H1 (cell line): ENCODE data around the gene PKNOX1. TPM values are rescaled to one million over a fixed set of nuclear protein-coding genes. Genes with fewer than 3 reads are reported as not detected.
A peak's percentile ranks its signal among the peaks of the same experiment; 100 is the strongest.

ENCODE experiments used
- CTCF ChIA-PET: fragments of 300-600 bp; sonication (Branson Sonifier 250); formaldehyde crosslinking; loops from one replicate; lab custom pipeline; 2021; ENCODE audit not compliant: partially characterized antibody; lab: Charles Lee
- POLR2A ChIA-PET: fragments of 300-600 bp; sonication (Branson Sonifier 250); formaldehyde crosslinking; loops from one replicate; lab custom pipeline; 2021; ENCODE audit warnings: inconsistent platforms; ENCODE audit not compliant: partially characterized antibody; lab: Charles Lee
- DNase-seq, 2 experiments: peaks; one replicate each; pipeline versions ENCODE4 v3.0.0 to v3.0.0-alpha.2; 2010 to 2022; ENCODE audit warnings: low spot score in 2 of 2, low read depth in 1 of 2, mixed read lengths in 1 of 2
- FAIRE-seq: peaks from 2 replicates; lab custom pipeline; 2011; peaks lifted over from hg19 to GRCh38; lab: Jason Lieb, UNC
- H2AFZ ChIP-seq: 2 replicates; pipeline ENCODE4 v1.8.1; 2012; ENCODE audit warnings: low read length, inconsistent platforms
- H2AK5ac ChIP-seq: 2 replicates; pipeline ENCODE4 v1.6.1; 2013; ENCODE audit warnings: low read depth, low read length
- H2BK120ac ChIP-seq: replicated peaks from 2 replicates; pipeline ENCODE3; 2013; ENCODE audit warnings: low read depth, low read length, inconsistent platforms
- H2BK12ac ChIP-seq: 2 replicates; pipeline ENCODE4 v1.6.1; 2013; ENCODE audit warnings: low read depth, low read length
- H2BK15ac ChIP-seq: 2 replicates; pipeline ENCODE4 v1.6.1; 2013; ENCODE audit warnings: low read length
- H2BK20ac ChIP-seq: 2 replicates; pipeline ENCODE4 v1.6.1; 2013; ENCODE audit warnings: low read length
- H2BK5ac ChIP-seq: 2 replicates; pipeline ENCODE4 v1.6.1; 2013; ENCODE audit warnings: low read depth, low read length
- H3K14ac ChIP-seq: 2 replicates; pipeline ENCODE4 v1.6.1; 2013; ENCODE audit warnings: inconsistent platforms; ENCODE audit not compliant: insufficient read length
- H3K18ac ChIP-seq: 2 replicates; pipeline ENCODE4 v1.6.1; 2013; ENCODE audit warnings: low read length; ENCODE audit errors: extremely low read depth
- H3K23ac ChIP-seq: 2 replicates; pipeline ENCODE4 v1.6.1; 2013; ENCODE audit warnings: inconsistent platforms; ENCODE audit not compliant: insufficient read length
- H3K23me2 ChIP-seq: 2 replicates; pipeline ENCODE4 v1.6.1; 2013; ENCODE audit warnings: low read depth, low read length
- H3K27ac ChIP-seq: 2 replicates; pipeline ENCODE4 v1.6.1; 2011; ENCODE audit warnings: low read depth, low read length, inconsistent platforms
- H3K27me3 ChIP-seq, 4 experiments: replicated peaks in 1 of 4; 1 replicate in 1 of 4; 2 replicates in 3 of 4; pipeline versions ENCODE4 v1.6.1 to v1.8.1; 2011 to 2013; ENCODE audit warnings: low read length in 3 of 4, mild to moderate bottlenecking in 3 of 4, inconsistent platforms in 2 of 4, mixed read lengths in 2 of 4, moderate library complexity in 1 of 4; ENCODE audit not compliant: control insufficient read depth in 3 of 4, insufficient read depth in 3 of 4; ENCODE audit errors: extremely low read depth in 1 of 4
- H3K36me3 ChIP-seq, 4 experiments: 2 replicates each; pipeline versions ENCODE4 v1.6.1 to v1.8.1; 2011 to 2013; ENCODE audit warnings: mild to moderate bottlenecking in 4 of 4, low read length in 3 of 4, moderate library complexity in 2 of 4, control low read depth in 1 of 4, inconsistent platforms in 1 of 4; ENCODE audit not compliant: insufficient read depth in 4 of 4, control insufficient read depth in 2 of 4
- H3K4ac ChIP-seq: replicated peaks from 2 replicates; pipeline ENCODE3; 2013; ENCODE audit warnings: low read length, low read depth, mixed read lengths, inconsistent platforms; ENCODE audit not compliant: insufficient read length
- H3K4me1 ChIP-seq, 4 experiments: replicated peaks in 1 of 4; 1 replicate in 1 of 4; 2 replicates in 3 of 4; pipeline versions ENCODE4 v1.6.1 to v1.8.1; 2011 to 2013; ENCODE audit warnings: low read length in 3 of 4, inconsistent platforms in 2 of 4, mixed read lengths in 1 of 4; ENCODE audit not compliant: insufficient read depth in 4 of 4, control insufficient read depth in 3 of 4
- H3K4me2 ChIP-seq, 2 experiments: 2 replicates each; pipeline versions ENCODE4 v1.6.1 to v1.8.1; 2011 to 2013; ENCODE audit warnings: low read depth in 2 of 2, low read length in 2 of 2, control low read depth in 1 of 2, inconsistent platforms in 1 of 2, mild to moderate bottlenecking in 1 of 2; ENCODE audit not compliant: insufficient read depth in 1 of 2
- H3K4me3 ChIP-seq, 4 experiments: fragments of 200-600, 300-600 bp in 1 of 4; sonication (generic), shearing (Covaris generic), sonication (Bioruptor Twin) in 1 of 4; 2 replicates each; pipeline versions ENCODE4 v1.5.1 to v1.8.1; 2011 to 2016; ENCODE audit warnings: low read length in 4 of 4, low read depth in 3 of 4, control low read depth in 2 of 4, inconsistent platforms in 2 of 4, mild to moderate bottlenecking in 2 of 4, mixed read lengths in 1 of 4, moderate library complexity in 1 of 4; ENCODE audit not compliant: insufficient read depth in 2 of 4; ENCODE audit errors: extremely low read depth in 1 of 4
- H3K56ac ChIP-seq: replicated peaks from 2 replicates; pipeline ENCODE3; 2013; ENCODE audit warnings: low read depth, mild to moderate bottlenecking, mixed read lengths, low read length, inconsistent platforms; ENCODE audit not compliant: insufficient read length
- H3K79me1 ChIP-seq: 2 replicates; pipeline ENCODE4 v1.6.1; 2013; ENCODE audit warnings: low read depth, low read length, control low read depth
- H3K79me2 ChIP-seq, 2 experiments: 2 replicates each; pipeline versions ENCODE4 v1.6.1 to v1.8.1; 2012 to 2013; ENCODE audit warnings: low read length in 2 of 2, mild to moderate bottlenecking in 2 of 2, inconsistent platforms in 1 of 2; ENCODE audit not compliant: insufficient read depth in 2 of 2, control insufficient read depth in 1 of 2
- H3K9ac ChIP-seq, 4 experiments: replicated peaks in 1 of 4; 1 replicate in 1 of 4; 2 replicates in 3 of 4; pipeline versions ENCODE4 v1.6.1 to v1.8.1; 2011 to 2013; ENCODE audit warnings: low read depth in 3 of 4, low read length in 3 of 4, control low read depth in 2 of 4, mild to moderate bottlenecking in 2 of 4, moderate library complexity in 2 of 4, inconsistent platforms in 1 of 4; ENCODE audit errors: extremely low read depth in 1 of 4
- H3K9me3 ChIP-seq, 2 experiments: 2 replicates each; pipeline versions ENCODE4 v1.6.1 to v1.8.1; 2012 to 2013; ENCODE audit warnings: mild to moderate bottlenecking in 2 of 2, moderate library complexity in 2 of 2, control low read depth in 1 of 2, inconsistent platforms in 1 of 2, low read depth in 1 of 2, low read length in 1 of 2, mixed read lengths in 1 of 2; ENCODE audit not compliant: insufficient read depth in 2 of 2
- H4K20me1 ChIP-seq, 2 experiments: replicated peaks in 1 of 2; 2 replicates each; pipeline versions ENCODE3 to v1.8.1; 2011 to 2013; ENCODE audit warnings: inconsistent platforms in 2 of 2, low read length in 2 of 2, mild to moderate bottlenecking in 1 of 2; ENCODE audit not compliant: insufficient read depth in 2 of 2, control insufficient read depth in 1 of 2
- H4K5ac ChIP-seq: 2 replicates; pipeline ENCODE4 v1.6.1; 2013; ENCODE audit warnings: low read length, low read depth, mixed read lengths, inconsistent platforms; ENCODE audit not compliant: insufficient read length
- H4K8ac ChIP-seq: 2 replicates; pipeline ENCODE4 v1.8.0; 2013; ENCODE audit warnings: mild to moderate bottlenecking, moderate library complexity, low read length, inconsistent platforms; ENCODE audit not compliant: insufficient read depth; ENCODE audit errors: extremely low read depth
- H4K91ac ChIP-seq: replicated peaks from 2 replicates; pipeline ENCODE3; 2013; ENCODE audit warnings: low read length, mixed read lengths, inconsistent platforms; ENCODE audit not compliant: insufficient read length
- TAF1 ChIP-seq: IDR thresholded peaks from 2 replicates; pipeline ENCODE4 v1.6.1; 2011; ENCODE audit warnings: mild to moderate bottlenecking, low read depth, low read length
- WGBS, 2 experiments: shearing (Covaris generic) in 1 of 2; methylation state at CpG; one replicate each; pipeline versions ENCODE4 v1.1.6 to v1.1.7; 2013 to 2015; ENCODE audit warnings: low lambda C conversion rate in 2 of 2, mixed read lengths in 2 of 2, inconsistent platforms in 1 of 2, low coverage in 1 of 2, missing lambda C conversion rate in 1 of 2; ENCODE audit not compliant: insufficient replicate concordance in 2 of 2, insufficient coverage in 1 of 2, insufficient read length in 1 of 2; ENCODE audit errors: extremely low coverage in 1 of 2, missing lambda C conversion rate in 1 of 2; 5-methylcytosine and 5-hydroxymethylcytosine counted together
- polyA plus RNA-seq, 7 experiments: library from polyadenylated mRNA; depleted of rRNA in 3 of 7; stranded (reverse) in 5 of 7; unstranded in 2 of 7; fragments of >200 nt in 5 of 7; fragments of 200-250 nt in 2 of 7; gene quantifications; 1 replicate in 5 of 7; 2 replicates in 1 of 7; 4 replicates in 1 of 7; pipeline versions ENCODE4 v1.2.1 to v1.2.3, GENCODE V29; 2011 to 2013; ENCODE audit warnings: missing spikeins in 2 of 7, mixed read lengths in 2 of 7
- total RNA-seq: library from RNA; stranded (reverse); fragmentation: NEBNext Ultra II Directional; extraction: Animal tissue kit (Norgen Biotek cat#: 25700); gene quantifications from 2 replicates; pipeline ENCODE4 v1.2.1, GENCODE V29; 2021
- TF ChIP-seq, protein P1 (sequence below): IDR thresholded peaks from 2 replicates; pipeline ENCODE4 v1.6.1; 2012; ENCODE audit warnings: inconsistent platforms

Gene PKNOX1
- total and polyA plus RNA-seq, 2 of the 8 experiments (the other 6 are each of a cell fraction or from before 2014, with no cell fraction given) = 20.4 to 31.9 TPM

DNA sequence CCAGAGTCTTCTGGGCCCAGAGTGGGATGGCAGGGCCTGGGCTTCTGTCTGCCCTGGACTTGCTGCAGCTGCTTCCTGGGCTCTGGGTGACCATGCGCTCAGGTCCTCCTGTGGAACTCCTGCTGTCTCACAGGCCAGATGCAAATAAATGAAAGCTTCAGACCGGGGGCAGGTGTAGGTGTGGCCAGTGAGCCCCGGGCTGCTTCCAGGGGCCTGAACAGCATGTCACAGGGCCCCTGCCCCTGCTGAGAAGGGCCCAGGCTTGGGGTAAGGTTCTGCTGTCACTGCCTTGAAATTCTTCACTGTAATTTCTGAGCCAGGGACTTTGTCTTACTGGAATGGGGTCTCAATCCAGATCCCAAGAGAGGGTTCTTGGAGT, 2.5 kb upstream of the PKNOX1 start:
- peak overlapping the region; percentile 76 for H2BK120ac ChIP-seq
- TF ChIP-seq, protein P1, sequence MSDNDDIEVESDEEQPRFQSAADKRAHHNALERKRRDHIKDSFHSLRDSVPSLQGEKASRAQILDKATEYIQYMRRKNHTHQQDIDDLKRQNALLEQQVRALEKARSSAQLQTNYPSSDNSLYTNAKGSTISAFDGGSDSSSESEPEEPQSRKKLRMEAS = 0 out of 2 replicates have a peak, but pooled peaks have one; percentile 36
- TF ChIP-seq TAF1 = no peak
- TF ChIP-seq, all 59 proteins: peak for 1
- Histone ChIP-seq H4K91ac (peak overlapping the region; percentile 86), H3K79me1 (no peaks in the 10 kb centered on the region), H3K4me3 (no peak overlapping the region; a peak in 1 of 8 replicates), H4K20me1 (no peaks in the 10 kb centered on the region), H3K27me3 (no peaks in the 10 kb centered on the region), H2BK5ac (peak overlapping the region; percentile 36; the same call in 1 of the 2 replicates), H3K4me2 (0 out of 4 replicates have a peak overlapping the region, but pooled peaks of 1 of the 2 experiments have one; percentile 34), H3K23me2 (peaks cover 2% of the 10 kb centered on the region; the same call in 1 of the 2 replicates), H4K5ac (peak overlapping the region; percentile 32), H4K8ac (no peak overlapping the region), H2AFZ (no peak overlapping the region), H3K79me2 (peaks cover 0 to 17% of the 10 kb centered on the region in 2 experiments; a peak in 2 of 4 replicates), H3K36me3 (peaks cover 0 to 7% (median 0%) of the 10 kb centered on the region in 4 experiments; a peak in 2 of 8 replicates), H3K23ac (no peak overlapping the region), H3K4ac (no peak overlapping the region), H3K9me3 (no peaks in the 10 kb centered on the region), H2BK12ac (no peak overlapping the region; the same call in 1 of the 2 replicates), H3K27ac (peak overlapping the region; percentile 60), H2BK20ac (no peak overlapping the region; the same call in 1 of the 2 replicates), H3K18ac (peak overlapping the region; percentile 44; the same call in 1 of the 2 replicates), H3K14ac (no peak overlapping the region), H3K9ac (no peak overlapping the region), H2AK5ac (peak overlapping the region; percentile 54; the same call in 1 of the 2 replicates), H2BK15ac (no peak overlapping the region), H3K4me1 (peaks cover 8 to 30% (median 13%) of the 10 kb centered on the region in 4 experiments), H3K56ac (no peak overlapping the region)
- 46% methylated on average over 3 of the region's 3 CpGs; no CpG with 5 or more reads in 1 of the 2 experiments for WGBS, 2 experiments
- ChIA-PET POLR2A (interaction anchor here (1.0 to 3.7 kb wide), 9 partner anchors 10 to 93 kb away, joined by 4 to 22 read pairs (median 5); partner anchors contain the start of gene ERVH48-1), CTCF (interaction anchor here (0.9 kb wide), 2 partner anchors 34 to 71 kb away, joined by 3 to 4 read pairs; no protein-coding TSS in a partner anchor)
- no peak for FAIRE-seq
- DNase-seq = no peak
